ENCODE results near the gene TGFB1I1. TPM values are rescaled to one million over a fixed set of nuclear protein-coding genes. Genes with fewer than 3 reads are reported as not detected.
A peak's percentile ranks its signal among the peaks of the same experiment; 100 is the strongest.

Gene TGFB1I1
- polyA plus RNA-seq, 1 donor from 2014 or later: 0.38 TPM

GRCh38 chr16:31423801-31424200 lies 48.2 kb upstream of the TGFB1I1 start:
- H3K79me2 ChIP-seq (replicated peaks; ENCODE audit: insufficient read depth, low read length): no peaks in the 10 kb centered on the region
- H3K36me3 ChIP-seq (ENCODE audit: insufficient read depth, low read length): no peaks in the 10 kb centered on the region
- no peaks in the 10 kb centered on the region for H3F3A ChIP-seq (ENCODE audit: insufficient read depth, low read length, poor library complexity, severe bottlenecking)
- no peak overlapping the region for H3K4me3 ChIP-seq (ENCODE audit: low read length)
- H2AFZ ChIP-seq (ENCODE audit: low read depth, low read length): no peak overlapping the region
- no peak for TF ChIP-seq EP300 (conservative IDR thresholded peaks at IDR 0.05; ENCODE audit: poor library complexity, severe bottlenecking)
- no peak for TF ChIP-seq REST (IDR thresholded peaks at IDR 0.05; ENCODE audit: borderline replicate concordance)
- no peak for TF ChIP-seq TAF1 (IDR thresholded peaks at IDR 0.05; ENCODE audit: low read depth)
- no peak for TF ChIP-seq POLR2AphosphoS5 (IDR thresholded peaks at IDR 0.05)
- TF ChIP-seq CTCF (IDR thresholded peaks at IDR 0.05; ENCODE audit: poor library complexity, severe bottlenecking): no peak
- no peak for TF ChIP-seq MXI1 (conservative IDR thresholded peaks at IDR 0.05; ENCODE audit: poor library complexity, severe bottlenecking)
- no peak for TF ChIP-seq RAD21 (conservative IDR thresholded peaks at IDR 0.05)
- H3K4me2 ChIP-seq (ENCODE audit: low read length): no peak overlapping the region
- H3K27me3 ChIP-seq (ENCODE audit: insufficient read depth, low read depth, low read length): no peaks in the 10 kb centered on the region
- no peak overlapping the region for H3K9ac ChIP-seq (ENCODE audit: low read length)
- H3K9me2 ChIP-seq (ENCODE audit: insufficient read depth, low read length): no peaks in the 10 kb centered on the region
- H3K9me3 ChIP-seq (ENCODE audit: low read length): no peaks in the 10 kb centered on the region
- no peak overlapping the region for H3K27ac ChIP-seq (ENCODE audit: low read length)
- H4K20me1 ChIP-seq (ENCODE audit: insufficient read depth): no peaks in the 10 kb centered on the region

GRCh38 chr16:31427441-31428278 lies 44.3 kb upstream of the TGFB1I1 start:
- Histone ChIP-seq H3K27ac (ENCODE audit: low read length) (no peak overlapping the region), H3K4me3 (ENCODE audit: low read length) (peak overlapping the region; percentile 28), H3K4me2 (ENCODE audit: low read length) (no peak overlapping the region), H3K79me2 (replicated peaks; ENCODE audit: insufficient read depth, low read length) (no peaks in the 10 kb centered on the region), H3K9me3 (ENCODE audit: low read length) (no peaks in the 10 kb centered on the region), H3K27me3 (ENCODE audit: insufficient read depth, low read depth, low read length) (no peaks in the 10 kb centered on the region), H2AFZ (ENCODE audit: low read depth, low read length) (no peak overlapping the region), H3K9me2 (ENCODE audit: insufficient read depth, low read length) (no peaks in the 10 kb centered on the region), H3K36me3 (ENCODE audit: insufficient read depth, low read length) (no peaks in the 10 kb centered on the region), H3F3A (ENCODE audit: insufficient read depth, low read length, poor library complexity, severe bottlenecking) (no peaks in the 10 kb centered on the region), H3K9ac (ENCODE audit: low read length) (no peak overlapping the region), H4K20me1 (ENCODE audit: insufficient read depth) (no peaks in the 10 kb centered on the region)
- TF ChIP-seq CTCF (IDR thresholded peaks at IDR 0.05; ENCODE audit: poor library complexity, severe bottlenecking) (no peak), MXI1 (conservative IDR thresholded peaks at IDR 0.05; ENCODE audit: poor library complexity, severe bottlenecking) (no peak), SMC3 (conservative IDR thresholded peaks at IDR 0.05; ENCODE audit: poor library complexity) (no peak), RAD21 (conservative IDR thresholded peaks at IDR 0.05) (no peak), REST (IDR thresholded peaks at IDR 0.05; ENCODE audit: borderline replicate concordance) (no peak), EP300 (conservative IDR thresholded peaks at IDR 0.05; ENCODE audit: poor library complexity, severe bottlenecking) (no peak), TAF1 (IDR thresholded peaks at IDR 0.05; ENCODE audit: low read depth) (no peak), POLR2AphosphoS5 (IDR thresholded peaks at IDR 0.05) (no peak), EZH2 (IDR thresholded peaks at IDR 0.05; ENCODE audit: borderline replicate concordance, insufficient read depth, low read length, poor library complexity, severe bottlenecking) (no peak)
